Stimulated activated CD4-positive, alpha-beta T cell treated with anti-CD3 and anti-CD28 coated beads, Interleukin-1b, Interleukin-23, amount 100 ng/mL, for 48 hours (primary cell): ENCODE results near the gene DAPK1.

ENCODE experiments used
- DNase-seq: peaks from one replicate; pipeline ENCODE4 v3.0.0-alpha.2; 2020

DAPK1 gene

GRCh38 chr9:87497604-87498045 is at the start of gene DAPK1:
Gene DAPK1, plus strand, starts transcription at chr9:87497867. Its CDS starts 1,211 bp downstream, at chr9:87499078.
- peak; percentile 11 for DNase-seq

- no peak for DNase-seq
These were observed 46.5 kb upstream of the DAPK1 start for GRCh38 chr9:87451149-87451548.

GRCh38 chr9:87455407-87455806 is 42.3 kb upstream of the DAPK1 start:
- no peak for DNase-seq

- DNase-seq, result no peak
These were observed 36.4 kb upstream of the DAPK1 start for GRCh38 chr9:87461256-87461655.

GRCh38 chr9:87464110-87464991 is 33.3 kb upstream of the DAPK1 start:
- peak; percentile 44 for DNase-seq

- DNase-seq, result no peak
These were observed 32.7 kb upstream of the DAPK1 start for GRCh38 chr9:87464992-87465378.

GRCh38 chr9:87465816-87466215 is 31.9 kb upstream of the DAPK1 start:
- no peak for DNase-seq

GRCh38 chr9:87467187-87467586 is 30.5 kb upstream of the DAPK1 start:
- no peak for DNase-seq

GRCh38 chr9:87469793-87470465 is 27.7 kb upstream of the DAPK1 start:
- no peak for DNase-seq

GRCh38 chr9:87471746-87472145 is 25.9 kb upstream of the DAPK1 start:
- no peak for DNase-seq

GRCh38 chr9:87475463-87475862 is 22.2 kb upstream of the DAPK1 start:
- DNase-seq, result no peak

- no peak for DNase-seq
These were observed 19.3 kb upstream of the DAPK1 start for GRCh38 chr9:87478226-87478992.

- DNase-seq, result no peak
These were observed 17.9 kb upstream of the DAPK1 start for GRCh38 chr9:87479801-87480201.

- no peak for DNase-seq
These were observed 15.5 kb upstream of the DAPK1 start for GRCh38 chr9:87481890-87482855.

- DNase-seq, result no peak
These were observed 7.4 kb upstream of the DAPK1 start for GRCh38 chr9:87490225-87490624.

- no peak for DNase-seq
These were observed 6.8 kb upstream of the DAPK1 start for GRCh38 chr9:87490907-87491306.

GRCh38 chr9:87491523-87491922 is 6.1 kb upstream of the DAPK1 start:
- no peak for DNase-seq

GRCh38 chr9:87492642-87493041 is 5.0 kb upstream of the DAPK1 start:
- DNase-seq, result no peak

GRCh38 chr9:87494970-87495471 is 2.6 kb upstream of the DAPK1 start:
- no peak for DNase-seq

GRCh38 chr9:87497080-87497603 is 525 bp upstream of the DAPK1 start:
- DNase-seq, result no peak

GRCh38 chr9:87498046-87498810 is 561 bp downstream of the DAPK1 start:
- DNase-seq, result no peak
